GM19438 (cell line): ENCODE results near the gene CDH13.

Source experiments
- ATAC-seq: cut with Tn5 transposase; IDR thresholded peaks from one replicate; pipeline ENCODE4 v1.9.1; 2021; ENCODE audit warnings: low read depth; ENCODE audit not compliant: unreplicated experiment

CDH13 gene

DNA sequence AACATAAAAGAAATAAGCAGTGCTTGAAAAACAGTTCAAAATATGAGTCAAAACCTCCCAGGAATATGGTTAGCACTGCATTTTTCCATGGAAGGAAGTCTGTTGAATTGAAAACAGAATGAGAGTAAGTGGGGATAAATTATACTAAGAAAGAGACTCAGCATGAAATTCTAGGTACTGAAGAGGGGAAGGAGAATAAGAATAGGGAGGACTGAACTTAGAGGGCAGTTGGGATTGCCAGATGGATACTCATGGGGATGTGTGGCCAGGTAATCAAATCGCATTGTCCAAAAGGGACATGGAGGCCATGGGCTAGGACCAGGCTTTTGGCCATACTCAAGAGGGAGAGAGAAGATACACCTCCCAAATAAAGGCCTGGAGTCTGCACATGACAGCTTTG, 247.9 kb downstream of the CDH13 start:
- no peak for ATAC-seq

GRCh38 chr16:82876951-82877350, 250.2 kb downstream of the CDH13 start:
- no peak for ATAC-seq

DNA sequence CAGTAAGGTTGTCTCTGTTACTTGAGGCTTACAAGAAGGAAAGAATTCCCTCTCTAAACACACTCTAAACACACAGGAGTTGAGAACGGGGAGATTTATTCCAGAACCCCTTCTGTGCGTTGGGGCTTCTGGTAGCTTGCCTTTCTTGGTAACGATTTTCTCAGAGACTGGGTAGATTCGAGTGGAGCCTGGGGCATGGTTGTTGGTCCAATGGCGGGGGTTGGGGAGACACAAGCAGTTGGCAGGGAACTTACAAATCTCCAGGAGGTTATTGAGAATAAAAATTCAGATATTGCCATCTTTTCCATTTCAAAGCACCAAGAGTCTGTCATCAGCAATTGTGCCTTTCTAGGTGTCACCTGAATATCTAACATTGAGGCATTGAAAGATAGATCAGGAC, 251.7 kb downstream of the CDH13 start:
- no peak for ATAC-seq

GRCh38 chr16:82880346-82880745, 253.6 kb downstream of the CDH13 start:
- ATAC-seq, result no peak

GRCh38 chr16:82881516-82881915, 254.7 kb downstream of the CDH13 start:
- ATAC-seq, result no peak

GRCh38 chr16:82882226-82882625, 255.5 kb downstream of the CDH13 start:
- no peak for ATAC-seq

GRCh38 chr16:82882982-82883835, 256.4 kb downstream of the CDH13 start:
- ATAC-seq, result no peak

- no peak for ATAC-seq
Observed at GRCh38 chr16:82884320-82884898, 257.6 kb downstream of the CDH13 start.

DNA sequence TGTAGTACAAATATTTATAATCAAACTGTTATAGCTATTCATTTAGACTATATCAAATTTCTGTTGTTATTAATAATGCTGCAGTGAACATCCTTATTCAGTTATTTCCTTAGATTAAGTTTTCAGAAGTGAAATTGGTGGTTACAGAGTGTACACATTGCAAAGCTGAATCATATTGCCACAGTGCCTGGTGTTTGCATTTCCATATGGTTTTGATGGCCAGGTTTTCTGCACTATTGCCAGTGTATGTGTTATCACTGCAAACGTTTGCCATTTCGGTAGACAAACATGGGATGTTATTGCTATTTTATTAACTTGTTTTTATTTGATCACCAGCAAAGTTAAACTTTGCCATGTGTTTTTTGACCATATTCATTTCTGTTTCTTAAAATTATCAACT, 259.4 kb downstream of the CDH13 start:
- ATAC-seq, result no peak

- ATAC-seq, result no peak
Observed at GRCh38 chr16:82888591-82889001, 261.8 kb downstream of the CDH13 start.

- no peak for ATAC-seq
Observed at GRCh38 chr16:82891424-82891823, 264.7 kb downstream of the CDH13 start.

DNA sequence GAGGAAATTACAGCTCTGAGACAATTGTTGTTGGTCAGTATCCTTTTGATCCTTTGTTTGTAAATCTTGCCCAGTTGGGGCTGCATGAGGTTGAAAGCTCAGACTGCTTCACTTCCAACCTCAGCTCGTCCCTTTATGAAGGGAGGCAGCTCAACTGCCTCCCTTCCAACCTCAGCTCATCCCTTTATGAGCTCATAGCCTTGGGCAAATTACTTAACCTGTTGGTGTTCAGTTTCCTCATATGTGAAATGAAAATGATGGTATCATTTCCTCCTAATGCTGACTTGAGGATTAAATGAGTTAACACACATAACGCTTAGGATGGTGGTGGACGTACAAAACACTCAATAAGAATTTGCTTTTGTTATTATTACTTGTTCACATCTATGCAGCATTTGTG, 265.1 kb downstream of the CDH13 start:
- ATAC-seq, result no peak

DNA sequence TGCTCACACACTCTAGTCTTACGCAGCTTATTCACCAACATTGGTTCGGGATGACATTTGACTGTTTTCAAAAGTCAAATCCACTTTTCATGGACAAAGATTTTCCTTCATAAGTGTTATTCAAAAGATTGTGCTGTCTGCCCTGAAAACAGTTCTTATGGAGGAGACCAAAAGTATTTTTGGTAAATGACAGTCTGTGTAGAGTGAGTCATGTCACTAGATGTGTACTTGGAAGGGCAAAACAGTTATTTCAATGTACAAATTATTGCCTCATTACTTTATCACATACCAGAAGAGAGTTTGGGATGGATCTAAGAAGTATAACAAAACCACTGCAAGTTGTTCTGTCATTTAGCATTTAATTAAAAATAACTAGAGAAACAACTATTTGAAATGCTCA, 265.6 kb downstream of the CDH13 start:
- no peak for ATAC-seq

- no peak for ATAC-seq
Observed at GRCh38 chr16:82895843-82896242, 269.1 kb downstream of the CDH13 start.

GRCh38 chr16:82899006-82899405, 272.2 kb downstream of the CDH13 start:
- no peak for ATAC-seq

- no peak for ATAC-seq
Observed at GRCh38 chr16:82899731-82900450, 273.1 kb downstream of the CDH13 start.

DNA sequence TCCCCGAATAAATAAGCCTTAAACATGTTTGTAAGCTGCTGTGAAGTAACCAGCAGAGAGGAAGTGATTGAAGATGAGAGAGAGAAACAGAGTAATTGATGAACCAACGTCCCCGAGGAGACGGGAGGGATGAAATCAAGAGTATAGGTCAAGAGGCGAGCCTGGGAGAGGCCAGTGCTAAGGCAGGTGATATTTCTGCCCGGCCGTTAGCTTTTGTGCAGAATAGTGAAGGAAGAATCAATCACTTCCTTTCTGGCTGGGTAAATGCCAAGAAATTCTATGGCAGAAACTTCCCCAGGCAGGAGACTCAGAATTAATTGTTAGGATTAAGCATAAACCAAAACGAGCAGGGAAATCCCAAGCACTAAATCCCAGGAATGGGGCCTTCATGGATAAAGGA, 273.8 kb downstream of the CDH13 start:
- ATAC-seq, result no peak

GRCh38 chr16:82911925-82912324, 285.2 kb downstream of the CDH13 start:
- no peak for ATAC-seq

GRCh38 chr16:82915139-82915824, 288.5 kb downstream of the CDH13 start:
- no peak for ATAC-seq

- ATAC-seq, result no peak
Observed at GRCh38 chr16:82917886-82918595, 291.3 kb downstream of the CDH13 start.
